Prostate gland (tissue), 2 donors: ENCODE data around the gene BMAL1. TPM values are rescaled to one million over a fixed set of nuclear protein-coding genes. Genes with fewer than 3 reads are reported as not detected.

Source experiments
- DNase-seq: peaks from one replicate; pipeline ENCODE4 v3.0.0-alpha.2; 2019; ENCODE audit warnings: low spot score
- H3K27ac ChIP-seq, 2 donors: fragments of 200-600 bp; sonication (generic); 2 replicates each; pipeline ENCODE4 v1.5.1; 2017 to 2019
- H3K27me3 ChIP-seq: fragments of 200-600 bp; sonication (generic); replicated peaks from 2 replicates; pipeline ENCODE4 v1.5.1; 2019; ENCODE audit not compliant: insufficient read depth
- H3K36me3 ChIP-seq, 2 donors: fragments of 200-600 bp; sonication (generic); 1 replicate in 1 of 2; 2 replicates in 1 of 2; pipeline versions ENCODE4 v1.5.1 to v1.8.1; 2017 to 2019
- H3K4me1 ChIP-seq: fragments of 200-600 bp; sonication (generic); replicated peaks from 2 replicates; pipeline ENCODE4 v1.5.1; 2019
- H3K4me3 ChIP-seq, 2 donors: fragments of 200-600 bp; sonication (generic); 2 replicates each; pipeline ENCODE4 v1.5.1; 2017 to 2019
- H3K9me3 ChIP-seq: fragments of 200-600 bp; sonication (generic); 2 replicates; pipeline ENCODE4 v1.5.1; 2017
- CTCF ChIP-seq, 4 experiments: fragments of 200-600 bp in 2 of 4; fragments of 450-650 bp in 2 of 4; sonication (generic) in 2 of 4; IDR thresholded peaks; 1 replicate in 3 of 4; 2 replicates in 1 of 4; pipeline ENCODE4 v1.5.1; 2016 to 2019; ENCODE audit warnings: antibody characterized with exemption in 4 of 4, mild to moderate bottlenecking in 2 of 4, moderate library complexity in 2 of 4
- POLR2A ChIP-seq: fragments of 450-650 bp; IDR thresholded peaks from one replicate; pipeline ENCODE4 v1.6.1; 2016; ENCODE audit warnings: antibody characterized with exemption, mild to moderate bottlenecking
- POLR2AphosphoS5 ChIP-seq: sonication (generic); formaldehyde crosslinking; IDR thresholded peaks from one replicate; pipeline ENCODE4 v1.6.1; 2017; ENCODE audit warnings: antibody characterized with exemption
- WGBS: methylation state at CpG from one replicate; pipeline ENCODE4 v1.1.5; 2018; 5-methylcytosine and 5-hydroxymethylcytosine counted together
- intact Hi-C: fragments of 100-400 bp; cut with DNase I; formaldehyde crosslinking; loops from one replicate; pipeline ENCODE4 v1.14.2; 2022
- total RNA-seq, 2 donors: library from RNA; depleted of rRNA; stranded (reverse); fragments of >200 nt; gene quantifications; one replicate each; pipeline ENCODE4 v1.1.0, GENCODE V29; 2016

The BMAL1 gene
- total RNA-seq, 2 donors from 2014 or later = 19.4 to 38.1 TPM

GRCh38 chr11:13348305-13348704 is 70.7 kb downstream of the BMAL1 start:
- no peaks in the 10 kb centered on the region for H3K4me1 ChIP-seq
- no peak for DNase-seq
- 88% methylated on average over 3 of the region's 3 CpGs for WGBS
- H3K36me3 ChIP-seq = no peaks in the 10 kb centered on the region
- H3K27me3 ChIP-seq = no peaks in the 10 kb centered on the region
- TF ChIP-seq POLR2AphosphoS5 (no peak), CTCF (IDR thresholded peaks at IDR 0.05) (no peak), POLR2A (no peak)
- intact Hi-C loops = loop anchor here (10.0 kb wide), 1 partner anchor 384 kb away; no protein-coding TSS in a partner anchor
- no peak overlapping the region for H3K27ac ChIP-seq
- no peaks in the 10 kb centered on the region for H3K9me3 ChIP-seq
- H3K4me3 ChIP-seq = no peak overlapping the region

- DNase-seq = no peak
- intact Hi-C loops = loop anchor here (10.0 kb wide), 1 partner anchor 384 kb away; no protein-coding TSS in a partner anchor
- H3K27me3 ChIP-seq = no peaks in the 10 kb centered on the region
- no peaks in the 10 kb centered on the region for H3K4me1 ChIP-seq
- 86% methylated on average over 6 of the region's 6 CpGs for WGBS
- no peak overlapping the region for H3K27ac ChIP-seq
- no peak for TF ChIP-seq POLR2A
- no peak for TF ChIP-seq POLR2AphosphoS5
- TF ChIP-seq CTCF (IDR thresholded peaks at IDR 0.05) = no peak
- no peak overlapping the region for H3K4me3 ChIP-seq
- H3K9me3 ChIP-seq = no peaks in the 10 kb centered on the region
- no peaks in the 10 kb centered on the region for H3K36me3 ChIP-seq
Measured at GRCh38 chr11:13349046-13349445, 71.5 kb downstream of the BMAL1 start.

GRCh38 chr11:13349581-13349980 is 72.0 kb downstream of the BMAL1 start:
- H3K27me3 ChIP-seq = no peaks in the 10 kb centered on the region
- 68% methylated on average over 6 of the region's 6 CpGs for WGBS
- H3K9me3 ChIP-seq = no peaks in the 10 kb centered on the region
- H3K36me3 ChIP-seq = no peaks in the 10 kb centered on the region
- intact Hi-C loops = loop anchor here (10.0 kb wide), 1 partner anchor 385 kb away; no protein-coding TSS in a partner anchor
- no peak for DNase-seq
- H3K4me1 ChIP-seq = no peaks in the 10 kb centered on the region
- H3K27ac ChIP-seq = no peak overlapping the region
- no peak overlapping the region for H3K4me3 ChIP-seq
- TF ChIP-seq POLR2AphosphoS5 (no peak), CTCF (IDR thresholded peaks at IDR 0.05) (no peak), POLR2A (no peak)

GRCh38 chr11:13352711-13353110 is 75.1 kb downstream of the BMAL1 start:
- no peak for DNase-seq
- intact Hi-C loops = no loop called here
- Histone ChIP-seq H3K4me3 (no peak overlapping the region), H3K27ac (no peak overlapping the region), H3K27me3 (no peaks in the 10 kb centered on the region), H3K36me3 (no peaks in the 10 kb centered on the region), H3K4me1 (no peaks in the 10 kb centered on the region), H3K9me3 (no peaks in the 10 kb centered on the region)
- TF ChIP-seq POLR2A = no peak
- TF ChIP-seq POLR2AphosphoS5 = no peak
- no peak for TF ChIP-seq CTCF (IDR thresholded peaks at IDR 0.05)
- 81% methylated on average over 6 of the region's 6 CpGs for WGBS

GRCh38 chr11:13354335-13354734 is 76.7 kb downstream of the BMAL1 start:
- TF ChIP-seq POLR2A (no peak), POLR2AphosphoS5 (no peak), CTCF (IDR thresholded peaks at IDR 0.05) (no peak)
- no peaks in the 10 kb centered on the region for H3K9me3 ChIP-seq
- H3K4me1 ChIP-seq = no peaks in the 10 kb centered on the region
- H3K36me3 ChIP-seq = no peaks in the 10 kb centered on the region
- no peak overlapping the region for H3K27ac ChIP-seq
- no peaks in the 10 kb centered on the region for H3K27me3 ChIP-seq
- WGBS = 92% methylated on average over 6 of the region's 6 CpGs
- intact Hi-C loops = no loop called here
- no peak for DNase-seq
- no peak overlapping the region for H3K4me3 ChIP-seq
